T47D (cell line): ENCODE data around the gene FMNL2.

Experiments
- DNase-seq, 2 experiments: peaks; one replicate each; pipeline versions ENCODE4 v3.0.0 to v3.0.0-alpha.2; 2011 to 2012; ENCODE audit warnings: low read depth in 1 of 2, low spot score in 1 of 2
- JUND ChIP-seq: IDR thresholded peaks from 2 replicates; pipeline ENCODE4 v1.6.1; 2012; ENCODE audit warnings: low read depth
- in situ Hi-C: cut with HindIII; loops from 2 replicates; pipeline ENCODE4 v1.10.0; 2016; ENCODE audit warnings: low sequenced_read_pairs, low pct_unique_long_range_greater_than_20kb

Gene FMNL2

DNA sequence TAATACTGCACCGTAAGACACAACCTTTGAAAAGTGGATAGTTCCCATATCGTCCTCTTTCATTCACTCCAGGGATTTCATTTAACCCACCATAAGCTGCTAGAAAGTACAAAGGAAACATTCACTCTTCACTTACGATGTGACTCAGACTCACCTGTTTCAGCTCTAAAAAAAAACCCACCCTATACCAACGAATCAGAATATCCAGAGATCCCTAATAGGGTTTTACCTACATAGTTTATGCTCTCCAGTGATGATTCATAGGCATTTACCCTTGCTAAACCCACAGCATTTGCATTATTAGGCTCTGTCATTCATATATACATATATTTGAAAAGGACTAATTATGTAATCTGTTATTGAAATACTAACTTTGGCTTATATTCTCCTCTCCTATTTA is 322.1 kb downstream of the FMNL2 start:
- DNase-seq = no peak
- TF ChIP-seq JUND = no peak
- in situ Hi-C loops = no loop called here

DNA sequence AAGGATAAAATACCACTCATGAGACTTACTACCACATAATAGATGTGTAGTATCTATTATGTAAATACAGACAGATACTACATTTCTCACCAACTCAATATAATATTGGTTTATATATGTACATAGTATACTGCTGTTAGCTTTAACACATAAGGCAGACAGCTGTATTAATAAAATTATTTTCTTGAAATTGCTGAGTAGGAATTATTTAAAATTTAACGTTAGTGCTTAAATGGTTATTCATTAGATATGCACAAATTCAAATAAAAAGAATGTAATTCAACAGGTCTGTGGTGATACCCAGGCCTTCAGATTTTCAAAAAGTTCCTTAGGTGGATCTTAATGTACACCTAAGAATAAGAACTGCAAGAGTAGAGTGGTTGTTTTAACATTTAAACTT is 323.2 kb downstream of the FMNL2 start:
- in situ Hi-C loops = no loop called here
- no peak for DNase-seq
- no peak for TF ChIP-seq JUND

DNA sequence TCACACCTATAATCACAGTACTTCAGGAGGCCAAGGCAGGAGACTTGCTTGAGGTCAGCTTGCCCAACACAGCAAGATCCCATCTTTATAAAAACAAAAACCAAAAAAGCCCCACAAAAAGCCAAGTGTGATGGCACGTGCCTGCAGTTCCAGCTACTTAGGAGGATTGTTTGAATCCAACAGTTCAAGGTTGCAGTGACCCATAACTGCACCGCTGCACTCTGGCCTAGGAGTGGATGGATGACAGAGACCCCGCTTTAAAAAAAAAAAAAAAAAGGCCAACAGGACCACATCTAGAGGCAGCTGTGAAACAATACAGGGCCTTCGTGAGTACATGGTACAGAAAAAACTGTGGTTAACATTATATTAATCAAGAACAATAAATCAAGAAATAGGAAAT is 326.1 kb downstream of the FMNL2 start:
- in situ Hi-C loops = no loop called here
- no peak for TF ChIP-seq JUND
- DNase-seq = no peak

DNA sequence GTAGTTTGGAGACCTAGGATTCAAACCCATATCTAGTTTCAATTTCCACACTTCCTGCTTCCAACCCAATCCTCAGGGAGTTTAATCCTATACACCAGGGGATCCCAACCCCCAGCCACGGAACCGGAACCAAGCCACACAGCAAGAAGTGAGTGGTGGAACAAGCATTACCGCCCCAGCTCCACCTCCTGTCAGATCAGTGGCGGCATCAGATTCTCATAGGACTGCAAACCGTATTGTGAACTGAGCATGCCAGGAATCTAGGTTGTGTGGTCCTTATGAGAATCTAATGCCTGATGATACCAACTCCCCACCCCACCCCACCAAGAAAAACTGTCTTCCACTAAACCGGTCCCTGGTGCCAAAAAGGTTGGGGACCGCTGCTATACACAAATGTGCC is 329.8 kb downstream of the FMNL2 start:
- in situ Hi-C loops = no loop called here
- DNase-seq = peak in 1 of 2 experiments; percentile 36

DNA sequence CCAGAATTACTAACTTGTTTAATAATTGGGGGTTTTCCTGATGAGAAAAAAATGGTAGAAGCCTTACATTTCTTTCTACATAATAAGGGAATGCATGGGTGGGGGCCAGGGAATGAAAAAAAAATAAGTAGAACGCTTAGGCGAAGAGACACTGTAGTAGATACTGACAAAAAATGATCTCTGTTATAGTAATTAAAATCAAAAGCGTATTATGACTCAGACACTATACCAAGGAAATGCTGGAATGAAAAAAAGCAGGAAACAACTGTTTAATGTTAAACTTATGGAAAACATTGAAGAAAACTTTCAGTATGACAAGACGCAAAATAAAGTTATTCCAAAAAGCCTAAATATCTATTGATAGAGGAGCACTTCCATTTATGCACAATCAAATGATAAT is 339.4 kb downstream of the FMNL2 start:
- DNase-seq = no peak
- in situ Hi-C loops = no loop called here

More for the DNA sequence above, 329.8 kb downstream of the FMNL2 start:
- no peak for TF ChIP-seq JUND

DNA sequence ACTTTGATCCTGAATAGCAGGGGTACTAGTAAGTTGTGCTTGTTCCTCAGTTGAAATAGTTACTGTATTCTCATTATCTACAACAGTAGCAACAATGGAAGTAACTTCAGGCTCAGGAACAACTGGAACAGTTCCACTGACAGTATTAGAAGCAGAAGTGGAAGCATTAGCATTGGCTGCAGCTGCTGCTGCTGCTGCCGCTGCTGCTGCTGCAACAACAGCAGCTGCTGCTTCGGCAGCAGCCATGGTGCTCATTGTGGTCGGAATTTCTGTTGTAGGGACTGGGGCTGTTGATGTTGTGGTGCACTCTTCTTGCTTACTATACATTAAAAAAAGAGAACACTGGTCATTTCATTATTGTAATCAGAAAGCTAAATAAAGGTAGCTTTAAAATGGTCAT is 341.5 kb downstream of the FMNL2 start:
- DNase-seq = no peak
- TF ChIP-seq JUND = no peak
- in situ Hi-C loops = no loop called here

More for the DNA sequence above, 339.4 kb downstream of the FMNL2 start:
- no peak for TF ChIP-seq JUND

DNA sequence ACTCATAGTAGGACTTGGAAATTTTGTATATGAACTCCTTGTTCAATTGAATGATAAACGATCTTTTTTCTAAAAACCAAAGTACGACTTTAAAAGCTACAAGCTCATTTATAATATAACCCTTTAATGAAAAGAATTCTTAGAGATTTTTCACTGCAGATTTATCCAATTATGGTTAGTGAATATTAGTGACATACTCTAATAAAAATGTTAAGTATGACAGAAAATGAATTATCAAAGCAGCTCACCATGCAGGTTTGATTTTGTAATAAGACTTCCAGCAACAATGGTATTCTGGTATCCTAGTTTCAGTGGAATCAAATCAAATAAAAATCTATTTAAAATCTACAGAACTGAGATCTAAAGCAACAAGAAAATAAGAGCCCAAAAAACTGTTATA is 343.8 kb downstream of the FMNL2 start:
- TF ChIP-seq JUND = no peak
- DNase-seq = no peak
- in situ Hi-C loops = no loop called here

DNA sequence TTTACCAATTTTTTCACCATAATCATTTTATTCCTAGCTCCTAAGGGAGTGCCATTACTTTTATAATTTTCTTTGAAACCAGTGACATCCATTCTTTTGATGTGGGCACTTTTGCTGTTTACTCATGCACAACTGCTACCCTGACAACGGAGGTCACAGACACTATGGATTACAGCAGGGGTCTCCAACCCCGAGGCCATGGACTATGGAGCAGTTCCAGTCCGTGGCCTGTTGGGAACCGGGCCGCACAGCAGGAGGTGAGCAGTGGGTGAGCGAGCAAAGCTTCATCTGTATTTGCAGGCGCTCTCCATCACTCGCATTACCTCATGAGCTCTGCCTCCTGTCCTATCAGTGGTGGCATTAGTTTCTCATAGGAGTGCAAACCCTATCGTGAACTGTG is 347.7 kb downstream of the FMNL2 start:
- in situ Hi-C loops = no loop called here
- TF ChIP-seq JUND = no peak
- DNase-seq = no peak

DNA sequence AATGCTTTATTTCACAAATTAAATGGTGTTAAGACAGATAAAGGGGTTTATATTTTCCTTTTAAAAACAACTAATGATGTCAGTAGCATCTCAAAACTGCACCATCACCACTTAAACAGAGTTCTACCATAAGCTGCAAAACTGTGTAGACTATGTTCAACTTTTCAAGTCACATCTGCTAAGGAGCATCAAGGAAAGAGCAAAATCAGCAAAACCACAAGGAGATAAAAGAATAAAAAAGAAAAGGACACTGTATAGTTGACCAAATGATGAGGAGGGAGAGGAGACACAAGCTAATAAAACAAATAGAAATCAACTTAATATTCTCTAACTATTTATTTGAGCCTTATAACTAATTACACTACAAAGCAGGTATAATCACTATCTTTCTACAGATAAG is 348.4 kb downstream of the FMNL2 start:
- DNase-seq = no peak
- TF ChIP-seq JUND = no peak
- in situ Hi-C loops = no loop called here

DNA sequence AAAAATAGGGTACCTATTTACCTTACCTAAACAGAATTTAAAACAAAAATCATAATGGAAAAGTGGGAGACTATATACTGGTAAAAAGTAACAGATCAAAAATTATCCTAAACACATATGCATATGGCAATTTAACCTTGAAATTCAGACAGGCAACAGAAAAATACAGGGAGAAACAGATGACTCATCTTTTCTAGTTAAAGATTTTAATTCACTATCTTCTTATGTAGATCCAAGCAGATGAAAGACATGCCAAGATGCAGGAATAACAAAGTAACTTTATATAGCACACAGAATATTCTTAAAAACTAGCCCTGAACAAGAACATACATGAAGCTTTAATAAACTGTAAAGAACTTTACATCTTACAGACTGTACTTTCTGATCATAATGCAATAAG is 351.3 kb downstream of the FMNL2 start:
- no peak for DNase-seq
- TF ChIP-seq JUND = no peak
- in situ Hi-C loops = no loop called here

DNA sequence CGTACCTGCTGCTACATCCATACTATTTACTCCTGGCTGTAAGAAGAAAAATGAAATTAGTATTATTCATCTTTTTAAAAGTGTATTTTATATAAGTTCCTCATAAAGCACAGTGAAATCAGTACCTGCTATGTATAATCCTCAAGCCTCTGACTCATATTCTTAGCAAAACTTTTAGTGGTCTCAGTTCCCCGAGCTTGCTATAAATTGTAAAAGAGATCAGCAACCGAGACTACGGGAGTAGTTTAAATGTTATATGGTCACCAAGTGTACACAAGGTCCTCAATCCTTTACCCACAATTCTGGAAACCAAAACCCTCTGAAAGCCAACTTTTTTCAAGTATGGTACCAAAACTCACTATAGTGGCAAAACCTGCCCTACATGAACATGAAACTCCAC is 358.1 kb downstream of the FMNL2 start:
- no peak for TF ChIP-seq JUND
- no peak for DNase-seq
- in situ Hi-C loops = no loop called here

DNA sequence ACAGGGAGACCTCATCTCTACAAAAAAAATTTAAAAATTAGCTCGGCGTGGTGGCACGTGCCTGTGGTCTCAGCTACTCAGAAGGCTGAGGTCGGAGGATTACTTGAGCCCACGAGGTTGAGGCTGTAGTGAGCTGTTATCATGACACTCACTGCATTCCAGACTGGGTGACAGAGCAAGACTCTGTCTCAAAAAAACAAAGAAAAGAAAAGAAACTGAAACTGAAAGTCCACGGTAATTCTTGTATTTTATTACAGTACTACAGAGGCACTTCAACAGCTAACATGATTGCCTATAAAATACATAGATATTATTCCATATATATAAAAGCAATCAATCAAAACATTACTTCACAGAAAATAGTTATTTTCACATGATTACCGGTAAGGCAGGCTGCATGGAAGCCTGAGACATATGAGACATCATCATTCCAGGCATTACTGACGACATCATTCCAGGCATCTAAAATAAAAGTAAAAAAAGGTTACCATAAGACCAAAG is 359.2 kb downstream of the FMNL2 start:
- DNase-seq = no peak

DNA sequence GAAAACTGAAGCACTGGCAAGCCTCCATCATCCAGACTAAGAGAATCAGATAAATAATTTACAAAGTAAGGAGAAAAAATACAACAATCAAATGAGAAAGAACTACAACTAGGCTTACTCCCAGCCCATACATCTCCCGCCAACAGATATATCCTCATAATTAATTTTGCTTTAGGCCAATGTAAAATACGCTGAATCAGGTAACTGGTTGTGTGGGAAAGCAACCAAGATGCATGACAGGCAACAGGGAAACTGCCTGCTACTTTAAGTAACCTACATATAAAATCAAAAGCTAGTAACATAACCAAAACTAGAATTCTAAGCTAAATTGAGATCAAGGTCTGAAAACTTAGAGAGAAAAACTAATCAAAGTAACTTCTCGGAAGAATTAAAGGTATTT is 360.8 kb downstream of the FMNL2 start:
- in situ Hi-C loops = no loop called here
- no peak for DNase-seq
- no peak for TF ChIP-seq JUND

More for the DNA sequence above, 359.2 kb downstream of the FMNL2 start:
- no peak for TF ChIP-seq JUND
- in situ Hi-C loops = no loop called here

DNA sequence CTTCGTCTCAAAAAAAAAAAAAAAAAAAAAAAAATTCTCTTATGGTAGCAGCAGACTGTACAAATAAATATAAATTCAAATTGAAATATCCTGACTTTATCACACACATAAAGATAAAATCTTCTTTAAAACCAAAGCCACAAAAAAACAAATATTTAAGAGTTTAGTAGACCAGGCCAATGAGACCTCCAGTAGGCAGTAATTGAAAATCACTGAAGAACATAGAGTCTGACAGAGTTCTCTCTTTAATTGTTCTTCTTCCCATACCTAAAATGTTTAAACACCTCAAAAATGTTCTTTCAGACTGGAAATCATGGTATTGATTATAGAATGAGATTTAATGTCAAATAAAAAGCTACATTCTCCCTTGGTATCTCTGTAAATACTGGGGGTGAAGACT is 361.5 kb downstream of the FMNL2 start:
- no peak for TF ChIP-seq JUND
- in situ Hi-C loops = no loop called here
- DNase-seq = no peak
